Sigmoid colon (tissue), 7 donors: ENCODE measurements around the gene GPC1. TPM values are rescaled to one million over a fixed set of nuclear protein-coding genes. Genes with fewer than 3 reads are reported as not detected.
A peak's percentile ranks its signal among the peaks of the same experiment; 100 is the strongest.

ENCODE experiments used
- DNase-seq: peaks from one replicate; pipeline ENCODE4 v3.0.0-alpha.2; 2019
- H3K27ac ChIP-seq, 4 donors: fragments of 200-600 bp; sonication (generic); one replicate each; pipeline ENCODE4 v1.5.1; 2016 to 2019; ENCODE audit warnings: mild to moderate bottlenecking in 1 of 4
- H3K27me3 ChIP-seq, 3 donors: fragments of 200-600 bp; sonication (generic); one replicate each; pipeline ENCODE4 v1.5.1; 2019; ENCODE audit warnings: mild to moderate bottlenecking in 1 of 3
- H3K36me3 ChIP-seq, 4 donors: fragments of 200-600 bp; sonication (generic); one replicate each; pipeline ENCODE4 v1.5.1; 2016 to 2019
- H3K4me1 ChIP-seq, 4 donors: fragments of 200-600 bp; sonication (generic); one replicate each; pipeline ENCODE4 v1.5.1; 2017 to 2019
- H3K4me3 ChIP-seq, 4 donors: fragments of 200-600 bp; sonication (generic); one replicate each; pipeline ENCODE4 v1.5.1; 2017 to 2019; ENCODE audit warnings: mild to moderate bottlenecking in 2 of 4, moderate library complexity in 1 of 4
- H3K9me3 ChIP-seq, 4 donors: fragments of 200-600 bp in 3 of 4; sonication (generic) in 3 of 4; one replicate each; pipeline versions ENCODE4 v1.5.1 to v1.6.1; 2013 to 2019
- CTCF ChIP-seq, 4 experiments: fragments of 450-650 bp in 3 of 4; fragments of 200-600 bp in 1 of 4; IDR thresholded peaks; one replicate each; pipeline ENCODE4 v1.5.1; 2016 to 2019; ENCODE audit warnings: antibody characterized with exemption in 4 of 4, mild to moderate bottlenecking in 3 of 4, moderate library complexity in 2 of 4
- EP300 ChIP-seq, 4 donors: sonication (generic); formaldehyde crosslinking; IDR thresholded peaks; one replicate each; pipeline ENCODE4 v1.6.1; 2017; ENCODE audit warnings: antibody characterized with exemption in 4 of 4
- POLR2A ChIP-seq, 2 donors: fragments of 450-650 bp; IDR thresholded peaks; one replicate each; pipeline ENCODE4 v1.6.1; 2016; ENCODE audit warnings: antibody characterized with exemption in 2 of 2, mild to moderate bottlenecking in 2 of 2, moderate library complexity in 2 of 2
- POLR2AphosphoS5 ChIP-seq, 4 donors: sonication (generic); formaldehyde crosslinking; IDR thresholded peaks; one replicate each; pipeline ENCODE4 v1.6.1; 2017; ENCODE audit warnings: antibody characterized with exemption in 4 of 4
- WGBS, 2 donors: extraction: QIAGEN DNeasy Blood & Tissue Kit; methylation state at CpG; one replicate each; pipeline ENCODE4 v1.1.7; 2013; 5-methylcytosine and 5-hydroxymethylcytosine counted together
- intact Hi-C: fragments of 100-400 bp; cut with DNase I; formaldehyde crosslinking; loops from one replicate; pipeline ENCODE4 v1.15.1; 2023
- polyA plus RNA-seq, 3 donors: library from polyadenylated mRNA; stranded (reverse); fragments of 200-250 nt; gene quantifications; one replicate each; pipeline ENCODE4 v1.2.3, GENCODE V29; 2013
- total RNA-seq, 4 donors: library from RNA; depleted of rRNA; stranded (reverse); fragments of >200 nt; gene quantifications; one replicate each; pipeline ENCODE4 v1.1.0, GENCODE V29; 2016
- donor health status: healthy with polysubstance abuse.
- donor health status: Bipolar disorder and iron deficiency.
- donor health status: healthy.

Gene GPC1
- total and polyA plus RNA-seq, 7 donors: 3.0 to 30.7 (median 15.8) TPM

- TF ChIP-seq CTCF (IDR thresholded peaks at IDR 0.05) (no peak), POLR2A (IDR thresholded peaks at IDR 0.05) (no peak), POLR2AphosphoS5 (IDR thresholded peaks at IDR 0.05) (no peak), EP300 (IDR thresholded peaks at IDR 0.05) (no peak)
- Histone ChIP-seq H3K4me1 (peaks cover 0 to 42% (median 27%) of the 10 kb centered on the region in 4 donors), H3K36me3 (peaks cover 0 to 4% (median 0%) of the 10 kb centered on the region in 4 donors), H3K27ac (no peak overlapping the region), H3K27me3 (no peaks in the 10 kb centered on the region), H3K4me3 (no peak overlapping the region), H3K9me3 (no peaks in the 10 kb centered on the region)
- intact Hi-C loops: no loop called here
- peak; percentile 67 for DNase-seq
- WGBS, 2 donors: 84 to 91% methylated on average over 13 of the region's 13 CpGs
Observed at GRCh38 chr2:240451108-240451611, 15.7 kb downstream of the GPC1 start.

GRCh38 chr2:240451791-240452461 is 16.5 kb downstream of the GPC1 start:
- 66% methylated on average over 20 of the region's 20 CpGs for whole genome bisulfite sequencing, 2 donors
- Histone ChIP-seq H3K4me3 (peak overlapping the region; percentile 32 to 76 (median 72)), H3K9me3 (no peaks in the 10 kb centered on the region), H3K27me3 (no peaks in the 10 kb centered on the region), H3K4me1 (peaks cover 0 to 42% (median 27%) of the 10 kb centered on the region in 4 donors), H3K36me3 (no peaks in the 10 kb centered on the region), H3K27ac (peak overlapping the region in 2 of 4 donors; percentile 33 to 44)
- DNase-seq: peak; percentile 66
- intact Hi-C loops: no loop called here
- TF ChIP-seq CTCF (IDR thresholded peaks at IDR 0.05) (no peak), EP300 (IDR thresholded peaks at IDR 0.05) (no peak), POLR2A (IDR thresholded peaks at IDR 0.05) (no peak)

GRCh38 chr2:240452462-240453256 is 17.2 kb downstream of the GPC1 start:
- 1% methylated on average over 103 of the region's 103 CpGs for WGBS, 2 donors
- H3K36me3 ChIP-seq: no peaks in the 10 kb centered on the region
- H3K9me3 ChIP-seq: no peaks in the 10 kb centered on the region
- peak overlapping the region; percentile 20 to 62 (median 53) for H3K27ac ChIP-seq
- peak; percentile 81 for DNase-seq
- H3K4me3 ChIP-seq: peak overlapping the region; percentile 41 to 76 (median 72)
- intact Hi-C loops: no loop called here
- TF ChIP-seq EP300 (IDR thresholded peaks at IDR 0.05): no peak
- TF ChIP-seq CTCF (IDR thresholded peaks at IDR 0.05): no peak
- no peak for TF ChIP-seq POLR2AphosphoS5 (IDR thresholded peaks at IDR 0.05)
- peaks cover 0 to 42% (median 27%) of the 10 kb centered on the region in 4 donors for H3K4me1 ChIP-seq
- H3K27me3 ChIP-seq: no peaks in the 10 kb centered on the region

GRCh38 chr2:240453461-240454105 is 18.1 kb downstream of the GPC1 start:
- no peak for TF ChIP-seq EP300 (IDR thresholded peaks at IDR 0.05)
- TF ChIP-seq POLR2AphosphoS5 (IDR thresholded peaks at IDR 0.05): no peak
- no peak for TF ChIP-seq CTCF (IDR thresholded peaks at IDR 0.05)
- TF ChIP-seq POLR2A (IDR thresholded peaks at IDR 0.05): no peak
- peak overlapping the region in 3 of 4 donors; percentile 72 to 76 (median 73) for H3K4me3 ChIP-seq
- H3K27ac ChIP-seq: peak overlapping the region in 3 of 4 donors; percentile 27 to 49 (median 31)
- no peaks in the 10 kb centered on the region for H3K27me3 ChIP-seq
- intact Hi-C loops: no loop called here
- H3K4me1 ChIP-seq: peaks cover 0 to 42% (median 27%) of the 10 kb centered on the region in 4 donors
- no peaks in the 10 kb centered on the region for H3K36me3 ChIP-seq
- peak; percentile 52 for DNase-seq
- WGBS, 2 donors: 5 to 9% methylated on average over 79 to 81 of the region's 81 CpGs
- H3K9me3 ChIP-seq: no peaks in the 10 kb centered on the region
